Measurements from ENCODE around the gene GAGE12G.
"Not testable (repeated sequence)": the region's sequence is repeated elsewhere in the genome, so short reads cannot be mapped to it uniquely, and the experiment has no call there.

GAGE12G gene

GRCh38 chrX:49570100-49570499 lies at the start of gene GAGE12G:
Gene GAGE12G (plus strand): TSS chrX:49570400. CDS start chrX:49571555, 1,155 bp downstream.
- not testable (repeated sequence) for DNase-seq (ENCODE audit: low read depth in 2 of 2)

GRCh38 chrX:49531877-49532276 lies 38.3 kb upstream of the GAGE12G start, which contains the start of gene GAGE12C:
Gene GAGE12C (plus strand): TSS chrX:49532177. CDS start chrX:49533332, 1,155 bp downstream.
- not testable (repeated sequence) for DNase-seq (ENCODE audit: low read depth in 2 of 2)

DNA sequence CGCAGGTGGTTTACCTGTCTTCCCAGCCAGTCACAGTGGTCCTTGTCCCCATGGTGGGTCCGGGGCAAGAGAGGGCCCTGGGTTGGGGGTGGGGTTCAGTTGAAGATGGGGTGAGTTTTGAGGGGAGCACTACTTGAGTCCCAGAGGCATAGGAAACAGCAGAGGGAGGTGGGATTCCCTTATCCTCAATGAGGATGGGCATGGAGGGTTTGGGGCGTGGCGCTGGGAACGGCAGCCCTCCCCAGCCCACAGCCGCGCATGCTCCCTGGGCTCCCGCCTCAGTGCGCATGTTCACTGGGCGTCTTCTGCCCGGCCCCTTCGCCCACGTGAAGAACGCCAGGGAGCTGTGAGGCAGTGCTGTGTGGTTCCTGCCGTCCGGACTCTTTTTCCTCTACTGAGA lies 28.8 kb upstream of the GAGE12G start, which contains the start of gene GAGE12D:
GAGE12D (plus strand) TSS at position 301 of the 400 bp plus-strand sequence. CDS start 1,155 bp downstream, outside the sequence.
- not testable (repeated sequence) for DNase-seq (ENCODE audit: low read depth in 2 of 2)

DNA sequence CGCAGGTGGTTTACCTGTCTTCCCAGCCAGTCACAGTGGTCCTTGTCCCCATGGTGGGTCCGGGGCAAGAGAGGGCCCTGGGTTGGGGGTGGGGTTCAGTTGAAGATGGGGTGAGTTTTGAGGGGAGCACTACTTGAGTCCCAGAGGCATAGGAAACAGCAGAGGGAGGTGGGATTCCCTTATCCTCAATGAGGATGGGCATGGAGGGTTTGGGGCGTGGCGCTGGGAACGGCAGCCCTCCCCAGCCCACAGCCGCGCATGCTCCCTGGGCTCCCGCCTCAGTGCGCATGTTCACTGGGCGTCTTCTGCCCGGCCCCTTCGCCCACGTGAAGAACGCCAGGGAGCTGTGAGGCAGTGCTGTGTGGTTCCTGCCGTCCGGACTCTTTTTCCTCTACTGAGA lies 19.2 kb upstream of the GAGE12G start, which contains the start of gene GAGE12E:
GAGE12E (plus strand) TSS at position 301 of the 400 bp plus-strand sequence. CDS start 1,155 bp downstream, outside the sequence.
- DNase-seq (ENCODE audit: low read depth in 2 of 2), result not testable (repeated sequence)

DNA sequence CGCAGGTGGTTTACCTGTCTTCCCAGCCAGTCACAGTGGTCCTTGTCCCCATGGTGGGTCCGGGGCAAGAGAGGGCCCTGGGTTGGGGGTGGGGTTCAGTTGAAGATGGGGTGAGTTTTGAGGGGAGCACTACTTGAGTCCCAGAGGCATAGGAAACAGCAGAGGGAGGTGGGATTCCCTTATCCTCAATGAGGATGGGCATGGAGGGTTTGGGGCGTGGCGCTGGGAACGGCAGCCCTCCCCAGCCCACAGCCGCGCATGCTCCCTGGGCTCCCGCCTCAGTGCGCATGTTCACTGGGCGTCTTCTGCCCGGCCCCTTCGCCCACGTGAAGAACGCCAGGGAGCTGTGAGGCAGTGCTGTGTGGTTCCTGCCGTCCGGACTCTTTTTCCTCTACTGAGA lies 9.7 kb upstream of the GAGE12G start, which contains the start of gene GAGE12F:
GAGE12F (plus strand) TSS at position 301 of the 400 bp plus-strand sequence. CDS start 1,155 bp downstream, outside the sequence.
- not testable (repeated sequence) for DNase-seq (ENCODE audit: low read depth in 2 of 2)

GRCh38 chrX:49568728-49569127 lies 1.5 kb upstream of the GAGE12G start:
- not testable (repeated sequence) for DNase-seq (ENCODE audit: low read depth in 2 of 2)

DNA sequence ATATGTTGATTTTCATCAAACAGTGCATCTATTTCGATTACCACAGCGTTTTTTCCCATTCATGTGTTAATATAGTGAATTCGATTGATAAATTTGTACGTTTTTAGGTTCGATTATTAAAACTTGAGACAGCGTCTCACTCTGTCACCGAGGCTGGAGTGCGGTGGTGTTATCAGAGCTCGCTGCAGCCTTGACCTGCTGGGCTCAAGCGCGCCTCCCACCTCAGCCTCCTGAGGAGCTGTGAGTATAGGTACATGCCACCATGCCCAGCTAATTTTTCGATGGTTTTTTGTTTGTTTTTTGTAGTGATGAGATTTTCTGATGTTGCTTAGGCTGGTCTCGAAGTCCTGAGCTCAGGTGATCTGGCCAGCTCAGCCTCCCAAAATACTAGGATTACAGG lies 1.0 kb upstream of the GAGE12G start:
- not testable (repeated sequence) for DNase-seq (ENCODE audit: low read depth in 2 of 2)

GRCh38 chrX:49579649-49580048 lies 9.4 kb downstream of the GAGE12G start, which contains the start of gene GAGE12H:
Gene GAGE12H (plus strand): TSS chrX:49579949. CDS start chrX:49581104, 1,155 bp downstream.
- not testable (repeated sequence) for DNase-seq (ENCODE audit: low read depth in 2 of 2)

GRCh38 chrX:49589196-49589595 lies 19.0 kb downstream of the GAGE12G start, which contains the start of gene GAGE2A:
Gene GAGE2A (plus strand): TSS chrX:49589496. CDS start chrX:49590651, 1,155 bp downstream.
- DNase-seq (ENCODE audit: low read depth in 2 of 2), result not testable (repeated sequence)

DNA sequence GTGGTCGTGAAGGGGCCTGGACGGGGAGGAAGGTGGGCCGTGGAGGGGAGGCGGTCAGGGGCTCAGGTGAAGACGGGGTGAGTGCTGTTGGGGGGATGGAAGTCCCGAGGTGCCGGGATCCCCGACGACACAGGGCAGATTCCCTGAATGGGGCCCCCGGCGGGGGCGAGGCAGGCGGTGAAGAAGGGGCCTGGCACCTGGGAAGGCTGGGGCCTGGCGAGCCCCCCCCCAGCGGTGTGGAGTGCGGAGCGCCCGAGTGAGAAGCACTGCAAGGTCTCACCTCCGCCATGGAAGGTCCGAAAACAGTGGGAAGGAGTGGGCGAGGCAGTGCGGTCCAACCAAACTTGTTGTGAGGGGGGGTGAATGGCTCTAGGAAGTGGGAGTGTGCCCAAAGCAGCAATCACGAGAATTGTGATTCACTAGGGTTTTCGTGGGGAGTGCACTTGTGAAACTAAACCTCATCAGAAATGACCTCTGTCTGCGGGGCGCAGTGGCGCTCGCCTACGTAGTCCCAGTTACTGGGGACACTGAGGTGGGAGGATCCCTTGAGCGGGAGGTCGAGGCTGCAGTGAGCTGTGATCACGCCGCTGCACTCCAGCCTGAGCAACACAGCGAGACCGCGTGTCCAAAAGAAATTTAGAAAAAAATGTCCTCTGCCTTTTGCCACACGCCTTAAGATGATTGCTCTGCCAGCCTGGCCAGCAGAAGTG lies 19.7 kb downstream of the GAGE12G start:
- not testable (repeated sequence) for DNase-seq (ENCODE audit: low read depth in 2 of 2)

GRCh38 chrX:49590488-49590887 lies 20.3 kb downstream of the GAGE12G start:
- not testable (repeated sequence) for DNase-seq (ENCODE audit: low read depth in 2 of 2)

DNA sequence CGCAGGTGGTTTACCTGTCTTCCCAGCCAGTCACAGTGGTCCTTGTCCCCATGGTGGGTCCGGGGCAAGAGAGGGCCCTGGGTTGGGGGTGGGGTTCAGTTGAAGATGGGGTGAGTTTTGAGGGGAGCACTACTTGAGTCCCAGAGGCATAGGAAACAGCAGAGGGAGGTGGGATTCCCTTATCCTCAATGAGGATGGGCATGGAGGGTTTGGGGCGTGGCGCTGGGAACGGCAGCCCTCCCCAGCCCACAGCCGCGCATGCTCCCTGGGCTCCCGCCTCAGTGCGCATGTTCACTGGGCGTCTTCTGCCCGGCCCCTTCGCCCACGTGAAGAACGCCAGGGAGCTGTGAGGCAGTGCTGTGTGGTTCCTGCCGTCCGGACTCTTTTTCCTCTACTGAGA lies 28.5 kb downstream of the GAGE12G start, which contains the start of gene GAGE1:
GAGE1 (plus strand) TSS at position 301 of the 400 bp plus-strand sequence. CDS start 1,155 bp downstream, outside the sequence.
- not testable (repeated sequence) for DNase-seq (ENCODE audit: low read depth in 2 of 2)

DNA sequence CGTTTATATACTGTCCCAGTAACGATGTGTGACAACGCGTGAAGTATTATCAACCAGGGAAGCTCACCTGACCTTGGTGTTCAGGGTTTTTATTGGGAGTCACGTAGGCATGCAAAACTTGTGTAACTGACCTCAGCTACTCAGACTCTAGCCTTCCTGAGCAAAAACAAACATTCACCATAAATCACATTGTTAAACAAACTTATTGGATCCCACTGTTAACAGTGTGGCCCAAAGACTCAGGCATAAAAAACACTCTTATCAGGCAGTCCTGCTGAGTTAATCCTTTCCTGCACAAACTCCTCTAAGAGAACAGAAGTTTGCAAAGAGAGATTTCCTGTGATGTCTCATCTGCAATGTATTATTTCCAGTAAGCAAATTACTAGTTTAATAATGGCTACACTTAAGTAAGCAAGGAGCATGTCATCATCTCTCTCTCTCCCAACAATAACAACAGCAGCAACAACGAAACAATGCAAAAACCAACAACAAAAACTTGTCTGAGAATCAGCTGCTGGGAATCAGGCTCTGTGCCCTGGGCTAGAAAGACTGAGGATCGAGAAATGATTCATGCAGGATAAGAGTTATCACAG lies 40.6 kb downstream of the GAGE12G start:
- DNase-seq (ENCODE audit: low read depth in 2 of 2), result no peak

- no peak for DNase-seq (ENCODE audit: low read depth in 2 of 2)
These were observed 48.4 kb downstream of the GAGE12G start for GRCh38 chrX:49618574-49618973.

All from stimulated activated CD8-positive, alpha-beta memory T cell treated with anti-CD3 and anti-CD28 coated beads, Interleukin-7, amount 100 ng/mL, for 1 hour (primary cell).